GM20431 (cell line): ENCODE data around the gene IPO11.
"Not testable (repeated sequence)": the region's sequence is repeated elsewhere in the genome, so short reads cannot be mapped to it uniquely, and the experiment has no call there.

ENCODE experiments used
- in situ Hi-C: fragments of 300-500 bp; cut with MseI, MboI; formaldehyde crosslinking; loops from one replicate; pipeline ENCODE4 v1.15.0; 2020; ENCODE audit warnings: low sequenced_read_pairs; ENCODE audit not compliant: unreplicated experiment

The IPO11 gene

GRCh38 chr5:62561896-62562295 lies 149.3 kb downstream of the IPO11 start:
- in situ Hi-C loops = no loop called here

- in situ Hi-C loops = no loop called here
Measured at GRCh38 chr5:62562867-62563266, 150.3 kb downstream of the IPO11 start.

DNA sequence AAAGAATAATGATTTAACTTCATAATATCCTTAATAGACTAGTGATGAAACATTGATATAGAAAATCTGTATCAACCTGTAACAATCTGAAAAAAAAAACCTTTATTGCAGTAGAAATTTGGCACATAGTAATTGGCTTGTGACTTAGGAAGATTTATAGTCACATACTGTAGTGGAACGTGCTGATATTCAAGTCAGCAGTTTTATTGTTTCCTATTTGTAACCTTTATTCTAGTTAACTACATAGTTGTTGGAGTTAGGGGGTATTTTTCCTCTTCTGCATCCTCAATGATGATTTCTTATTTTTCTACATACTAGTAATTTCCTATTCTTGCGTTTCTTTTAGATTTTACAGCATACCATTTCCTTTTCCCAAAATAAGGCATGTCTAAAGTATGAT lies 151.5 kb downstream of the IPO11 start:
- in situ Hi-C loops = no loop called here

GRCh38 chr5:62565740-62566139 lies 153.2 kb downstream of the IPO11 start:
- in situ Hi-C loops = not testable (repeated sequence)

DNA sequence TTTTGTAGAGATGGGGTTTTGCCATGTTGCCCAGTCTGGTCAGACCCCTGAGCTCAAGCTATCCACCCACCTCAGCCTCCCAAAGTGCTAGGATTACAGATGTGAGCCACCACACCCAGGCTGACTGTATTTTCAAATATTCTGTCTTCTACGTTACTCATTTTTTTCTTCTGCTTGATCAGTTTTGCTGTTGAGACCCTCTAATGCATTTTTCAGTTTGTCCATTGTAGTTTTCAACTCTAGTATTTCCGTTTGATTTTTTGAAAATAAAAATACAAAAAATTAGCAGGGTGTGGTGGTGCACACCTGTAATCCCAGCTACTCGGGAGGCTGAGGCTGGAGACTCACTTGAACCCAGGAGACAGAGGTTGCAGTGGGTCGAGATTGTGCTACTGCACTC lies 155.6 kb downstream of the IPO11 start:
- in situ Hi-C loops = no loop called here

GRCh38 chr5:62568800-62569432 lies 156.4 kb downstream of the IPO11 start:
- in situ Hi-C loops = no loop called here

DNA sequence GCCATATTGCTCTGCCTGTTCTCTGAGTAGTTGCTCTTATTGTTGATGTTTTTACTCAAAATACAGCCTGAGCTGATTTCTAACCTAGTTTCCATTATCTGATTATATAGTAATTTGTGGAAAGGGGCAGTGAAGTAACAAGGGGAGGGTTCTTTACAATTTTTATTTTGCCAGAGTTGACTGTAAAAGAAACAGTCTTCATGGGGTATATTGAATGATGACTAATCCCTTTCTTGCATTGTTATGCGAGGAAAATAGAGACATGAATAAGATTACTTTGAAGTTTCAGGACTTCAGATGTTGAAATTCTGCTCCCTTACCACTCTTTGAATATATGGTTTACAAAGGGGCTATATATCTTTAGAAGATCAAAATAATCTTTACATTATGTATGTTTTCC lies 156.9 kb downstream of the IPO11 start:
- in situ Hi-C loops = no loop called here

DNA sequence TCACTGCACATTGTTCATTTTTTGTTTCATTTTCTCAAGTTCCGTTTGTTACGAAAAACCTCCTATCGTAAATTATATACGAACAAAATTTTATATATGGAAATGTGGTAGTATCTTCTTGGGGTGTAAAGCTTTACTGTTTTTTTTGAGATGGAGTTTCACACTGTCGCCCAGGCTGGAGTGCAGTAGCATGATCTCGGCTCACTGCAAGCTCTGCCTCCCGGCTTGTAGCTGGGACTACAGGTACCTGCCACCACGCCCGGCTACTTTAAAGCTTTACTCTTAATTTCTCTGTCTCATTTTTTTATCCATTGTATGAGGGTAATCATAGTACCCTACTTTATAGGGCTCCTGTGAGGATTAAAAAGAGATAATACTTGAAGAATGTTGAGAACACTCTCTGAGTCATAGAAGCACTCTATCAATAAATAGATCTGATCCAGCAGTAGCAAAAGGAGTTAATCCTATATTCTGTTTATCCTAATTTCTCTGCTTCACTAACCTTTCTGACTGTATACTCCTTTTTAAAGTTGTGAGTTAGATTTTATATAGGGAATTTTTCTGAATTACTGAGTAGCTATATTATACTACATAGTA lies 160.5 kb downstream of the IPO11 start:
- in situ Hi-C loops = no loop called here

GRCh38 chr5:62574599-62574998 lies 162.0 kb downstream of the IPO11 start:
- in situ Hi-C loops = no loop called here

DNA sequence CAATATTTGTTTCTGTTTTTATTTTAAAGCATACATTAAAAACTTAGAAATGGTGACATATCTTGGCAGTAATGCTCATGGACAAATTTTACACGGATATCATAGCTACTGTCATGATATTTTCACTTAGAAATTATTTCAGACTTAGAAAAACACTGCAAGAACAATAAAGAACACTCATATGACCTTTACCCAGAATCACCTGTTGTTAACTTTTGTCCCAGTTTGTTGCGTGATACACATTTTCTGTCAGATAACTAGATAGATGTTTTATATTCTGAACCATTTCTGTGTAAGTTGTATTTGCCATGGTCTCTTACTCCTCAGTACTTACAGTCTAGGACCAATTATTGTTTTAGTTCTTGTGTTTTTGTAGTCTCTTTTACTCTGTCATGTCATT lies 162.5 kb downstream of the IPO11 start:
- in situ Hi-C loops = no loop called here

- in situ Hi-C loops = no loop called here
Measured at GRCh38 chr5:62575489-62575888, 162.9 kb downstream of the IPO11 start.

- in situ Hi-C loops = no loop called here
Measured at GRCh38 chr5:62576570-62577170, 164.1 kb downstream of the IPO11 start.

DNA sequence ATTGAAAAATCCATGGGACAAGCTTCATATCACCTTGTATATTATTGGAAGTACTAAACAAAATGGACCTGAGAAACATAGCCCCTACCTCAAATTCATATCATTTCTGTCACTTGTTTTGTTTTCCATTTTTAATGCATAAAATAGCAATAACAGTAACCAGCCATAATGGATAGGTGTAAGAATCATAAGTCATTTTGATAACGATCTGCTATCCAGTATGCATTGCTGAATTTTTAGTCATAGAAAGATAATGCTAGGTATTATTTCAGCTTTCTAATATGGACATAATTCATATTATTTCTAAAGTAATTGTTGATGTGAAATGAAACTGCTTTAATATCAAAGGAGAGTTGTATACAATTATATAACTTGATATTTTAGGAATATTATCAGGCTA lies 164.9 kb downstream of the IPO11 start:
- in situ Hi-C loops = no loop called here

GRCh38 chr5:62578540-62578939 lies 166.0 kb downstream of the IPO11 start, which contains the start of gene LRRC70:
Gene LRRC70 (plus strand): TSS chr5:62578819. CDS start chr5:62579439, 620 bp downstream.
- in situ Hi-C loops = no loop called here

DNA sequence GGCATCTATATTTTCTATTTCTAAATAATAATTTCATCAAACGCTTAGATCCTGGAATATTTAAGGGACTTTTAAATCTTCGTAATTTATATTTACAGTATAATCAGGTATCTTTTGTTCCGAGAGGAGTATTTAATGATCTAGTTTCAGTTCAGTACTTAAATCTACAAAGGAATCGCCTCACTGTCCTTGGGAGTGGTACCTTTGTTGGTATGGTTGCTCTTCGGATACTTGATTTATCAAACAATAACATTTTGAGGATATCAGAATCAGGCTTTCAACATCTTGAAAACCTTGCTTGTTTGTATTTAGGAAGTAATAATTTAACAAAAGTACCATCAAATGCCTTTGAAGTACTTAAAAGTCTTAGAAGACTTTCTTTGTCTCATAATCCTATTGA lies 167.2 kb downstream of the IPO11 start:
- in situ Hi-C loops = no loop called here

GRCh38 chr5:62581836-62582597 lies 169.5 kb downstream of the IPO11 start:
- in situ Hi-C loops = no loop called here

- in situ Hi-C loops = no loop called here
Measured at GRCh38 chr5:62584391-62584790, 171.8 kb downstream of the IPO11 start.

GRCh38 chr5:62585306-62585705 lies 172.7 kb downstream of the IPO11 start:
- in situ Hi-C loops = no loop called here

DNA sequence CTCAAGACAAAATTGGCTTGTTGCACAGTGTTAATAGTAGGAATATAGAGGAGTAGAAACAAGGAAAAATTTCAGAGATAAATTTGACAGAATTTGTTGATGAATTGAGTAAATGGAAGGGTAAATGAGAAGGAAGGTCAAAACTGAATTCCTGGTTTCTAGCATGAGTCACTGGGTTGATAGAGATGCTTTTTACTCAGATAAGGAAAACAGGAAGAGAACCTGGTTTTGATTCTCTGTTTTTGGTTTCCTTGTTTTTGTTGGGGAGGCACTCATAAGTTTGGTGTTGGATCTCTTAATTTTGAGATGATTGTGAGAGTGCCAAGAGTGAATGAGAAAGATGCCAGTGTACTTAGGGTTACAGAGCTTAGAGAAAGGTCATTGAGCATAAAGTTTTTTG lies 173.2 kb downstream of the IPO11 start:
- in situ Hi-C loops = no loop called here

- in situ Hi-C loops = no loop called here
Measured at GRCh38 chr5:62587737-62588136, 175.2 kb downstream of the IPO11 start.

DNA sequence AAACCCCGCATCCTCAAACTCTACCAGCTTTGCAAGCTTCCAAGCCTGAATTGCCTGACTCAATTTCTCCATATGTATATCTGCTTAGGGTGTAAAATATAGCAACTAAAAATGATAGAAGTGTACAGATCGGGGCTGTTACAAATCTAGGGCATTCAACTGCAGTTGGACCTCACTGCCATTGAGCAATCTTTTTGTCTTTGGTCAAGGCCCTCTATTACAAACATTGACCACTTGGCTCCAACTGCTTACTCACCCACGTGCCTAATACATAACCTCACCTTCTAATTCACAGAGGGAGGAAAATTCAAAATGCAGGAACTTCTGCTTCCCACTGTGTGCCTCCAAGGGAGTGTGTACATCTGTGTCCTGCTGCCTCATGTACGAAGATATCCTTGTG lies 176.1 kb downstream of the IPO11 start:
- in situ Hi-C loops = no loop called here
